Measurements from ENCODE around the gene PLPPR1.
A peak's percentile ranks its signal among the peaks of the same experiment; 100 is the strongest.
"Not testable (repeated sequence)": the region's sequence is repeated elsewhere in the genome, so short reads cannot be mapped to it uniquely, and the experiment has no call there.

Gene PLPPR1

DNA sequence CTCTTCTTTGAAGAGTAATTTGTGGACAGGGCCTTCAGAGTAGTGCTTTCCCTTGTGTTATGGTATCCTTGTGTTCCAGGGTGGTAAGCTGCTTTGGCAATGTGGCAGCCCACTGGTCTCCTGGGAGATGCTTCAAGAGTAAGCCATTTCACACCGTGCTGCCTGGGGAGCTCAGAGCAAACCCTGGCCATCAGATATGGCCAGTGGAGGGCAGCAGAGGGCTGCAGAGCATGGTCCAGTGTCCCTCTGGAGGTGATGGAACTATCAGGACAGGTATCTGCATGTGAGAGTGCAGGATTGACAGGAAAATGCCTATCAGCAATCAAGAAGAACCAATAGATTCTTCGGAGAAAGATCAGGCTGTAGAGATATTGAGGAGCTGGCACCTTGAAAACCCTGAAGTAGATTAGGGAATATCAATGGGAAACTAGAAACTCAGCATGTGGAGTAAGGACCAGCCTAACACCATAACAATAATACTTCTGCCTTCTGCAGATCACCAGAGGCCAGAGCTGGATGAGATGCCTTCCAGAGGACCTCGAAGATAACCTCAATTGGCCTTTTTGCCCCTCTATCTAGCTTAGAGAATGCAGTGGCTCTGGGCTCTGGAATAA is 90.8 kb downstream of the PLPPR1 start:
- POLR2A ChIA-PET: no interaction called here
- TF ChIP-seq CTCF (IDR thresholded peaks at IDR 0.05; ENCODE audit: insufficient read depth, low read length, missing control alignments): peak; percentile 80
- CTCF ChIA-PET: interaction anchor here (0.5 to 2.5 kb wide), 21 partner anchors 9 to 703 kb away, joined by 3 to 22 read pairs (median 4); no protein-coding TSS in a partner anchor
- H3K4me3 ChIP-seq (ENCODE audit: low read depth, low read length): no peak overlapping the region
- no peak for DNase-seq (ENCODE audit: low read depth, low spot score)

- no peak for TF ChIP-seq CTCF (IDR thresholded peaks at IDR 0.05; ENCODE audit: insufficient read depth, low read length, missing control alignments)
- H3K4me3 ChIP-seq (ENCODE audit: low read depth, low read length): no peak overlapping the region
- ChIA-PET CTCF (interaction anchor here (0.8 to 1.2 kb wide), 2 partner anchors 190 to 408 kb away, joined by 4 read pairs; no protein-coding TSS in a partner anchor), POLR2A (no interaction called here)
- no peak for DNase-seq (ENCODE audit: low read depth, low spot score)
Measured at GRCh38 chr9:101121836-101122399, 93.4 kb downstream of the PLPPR1 start.

- CTCF ChIA-PET: no interaction called here
- no peak overlapping the region for H3K4me3 ChIP-seq (ENCODE audit: low read depth, low read length)
Measured at GRCh38 chr9:101126556-101126955, 98.0 kb downstream of the PLPPR1 start.

GRCh38 chr9:101127369-101127768 is 98.8 kb downstream of the PLPPR1 start:
- POLR2A ChIA-PET; CTCF ChIA-PET; DNase-seq (ENCODE audit: low read depth, low spot score): not testable (repeated sequence)

More at GRCh38 chr9:101126556-101126955, 98.0 kb downstream of the PLPPR1 start:
- no peak for TF ChIP-seq CTCF (IDR thresholded peaks at IDR 0.05; ENCODE audit: insufficient read depth, low read length, missing control alignments)
- DNase-seq (ENCODE audit: low read depth, low spot score): no peak
- POLR2A ChIA-PET: no interaction called here

DNA sequence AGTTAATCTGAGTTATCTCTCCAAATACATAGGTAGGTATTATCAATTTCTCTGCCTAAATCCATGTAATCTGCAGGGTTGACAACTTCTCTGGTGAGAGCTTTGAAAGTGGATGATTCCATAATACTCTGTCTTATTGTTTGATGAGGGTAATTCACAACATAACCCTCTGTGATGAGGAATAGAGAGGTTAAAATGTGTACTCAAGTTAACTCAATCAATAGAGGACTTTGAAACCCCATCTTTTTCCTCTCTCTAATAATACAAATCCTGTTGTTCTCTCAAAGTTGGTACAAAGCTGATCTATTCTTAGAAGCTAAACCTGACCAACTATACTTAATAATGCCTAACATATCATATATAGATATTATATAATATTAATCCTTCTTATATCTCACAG is 100.1 kb downstream of the PLPPR1 start:
- no peak for DNase-seq (ENCODE audit: low read depth, low spot score)
- ChIA-PET POLR2A (no interaction called here), CTCF (no interaction called here)
- TF ChIP-seq CTCF (IDR thresholded peaks at IDR 0.05; ENCODE audit: insufficient read depth, low read length, missing control alignments): no peak
- no peak overlapping the region for H3K4me3 ChIP-seq (ENCODE audit: low read depth, low read length)

More at GRCh38 chr9:101127369-101127768, 98.8 kb downstream of the PLPPR1 start:
- H3K4me3 ChIP-seq (ENCODE audit: low read depth, low read length): not testable (repeated sequence)

GRCh38 chr9:101130054-101130453 is 101.5 kb downstream of the PLPPR1 start:
- no peak for TF ChIP-seq CTCF (IDR thresholded peaks at IDR 0.05; ENCODE audit: insufficient read depth, low read length, missing control alignments)
- DNase-seq (ENCODE audit: low read depth, low spot score): no peak
- CTCF ChIA-PET: interaction anchor here (0.6 to 3.1 kb wide), 2 partner anchors 11 to 624 kb away, joined by 3 to 13 read pairs; no protein-coding TSS in a partner anchor
- POLR2A ChIA-PET: no interaction called here
- no peak overlapping the region for H3K4me3 ChIP-seq (ENCODE audit: low read depth, low read length)

All from AG04449 (cell line).